HG02623 (cell line): ENCODE measurements around the gene CEP295NL.
A peak's percentile ranks its signal among the peaks of the same experiment; 100 is the strongest.
"Not testable (repeated sequence)": the region's sequence is repeated elsewhere in the genome, so short reads cannot be mapped to it uniquely, and the experiment has no call there.

ENCODE experiments used
- ATAC-seq: cut with Tn5 transposase; IDR thresholded peaks from one replicate; pipeline ENCODE4 v1.9.1; 2021; ENCODE audit warnings: moderate library complexity; ENCODE audit not compliant: unreplicated experiment

CEP295NL gene

DNA sequence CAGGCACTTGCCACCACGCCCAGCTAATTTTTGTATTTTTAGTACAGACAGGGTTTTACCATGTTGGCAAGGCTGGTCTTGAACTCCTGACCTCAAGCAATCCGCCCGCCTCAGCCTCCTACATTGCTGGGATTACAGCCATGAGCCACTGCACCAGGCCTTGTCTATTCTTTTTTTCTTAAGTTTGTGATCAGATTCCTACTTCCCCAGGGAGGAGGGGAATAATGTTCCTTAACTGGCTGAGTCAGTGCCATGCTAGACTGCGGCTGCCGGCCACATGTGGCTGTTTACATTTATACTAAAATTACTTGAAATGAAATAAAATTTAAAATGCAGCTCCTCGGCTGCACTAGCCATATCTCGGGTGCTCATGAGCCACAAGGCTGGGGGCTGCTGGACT, 34.6 kb downstream of the CEP295NL start:
- no peak for ATAC-seq

DNA sequence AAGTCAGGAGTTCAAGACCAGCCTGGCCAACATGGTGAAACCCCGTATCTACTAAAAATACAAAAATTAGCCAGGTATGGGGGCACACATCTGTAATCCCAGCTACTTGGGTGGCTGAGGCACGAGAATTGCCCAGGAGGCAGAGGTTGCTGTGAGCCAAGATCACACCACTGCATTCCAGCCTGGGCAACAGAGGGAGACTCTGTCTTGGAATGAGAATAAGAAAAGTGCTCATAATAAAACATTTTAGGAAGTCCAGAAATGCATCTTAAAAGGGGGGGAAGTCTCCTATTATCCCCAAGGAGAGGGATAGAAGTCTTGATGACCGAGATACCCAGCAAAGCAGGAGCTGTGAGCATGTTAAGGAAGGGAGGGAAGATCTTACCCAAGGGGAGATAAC, 36.0 kb downstream of the CEP295NL start:
- not testable (repeated sequence) for ATAC-seq

DNA sequence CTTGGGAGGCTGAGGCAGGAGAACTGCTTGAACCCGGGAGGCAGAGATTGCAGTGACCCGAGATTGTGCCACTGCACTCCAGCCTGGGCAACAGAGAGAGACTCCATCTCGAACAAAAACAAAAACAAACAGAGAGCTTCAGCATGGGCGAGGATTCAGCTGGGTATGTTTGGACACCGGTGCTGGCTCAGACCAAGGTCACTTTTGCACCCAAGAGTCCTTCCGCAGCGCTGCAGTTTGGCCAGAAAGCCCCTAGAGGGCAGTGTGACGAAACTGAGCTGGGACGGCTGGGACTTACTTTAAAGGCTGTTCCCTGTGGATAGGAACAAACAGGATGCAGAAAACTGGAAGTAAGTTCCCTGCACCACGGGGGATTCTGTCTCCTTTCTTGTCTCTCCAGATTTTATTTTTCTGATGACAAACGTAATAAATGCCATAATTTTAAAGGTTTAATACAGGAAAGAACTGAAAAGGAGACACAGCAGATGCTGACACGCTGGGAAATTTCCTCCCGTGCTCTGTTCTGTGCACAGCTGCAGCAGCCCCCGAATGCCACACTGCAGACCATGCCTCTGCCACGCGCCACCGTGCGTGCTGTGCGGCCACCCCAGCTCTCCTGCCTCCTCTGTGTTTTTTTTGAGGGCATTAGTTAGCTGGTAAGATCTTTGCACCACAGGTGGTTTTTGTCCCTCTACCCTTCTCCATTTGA, 37.2 kb downstream of the CEP295NL start:
- no peak for ATAC-seq

GRCh38 chr17:78864117-78864516, 38.9 kb downstream of the CEP295NL start:
- no peak for ATAC-seq

DNA sequence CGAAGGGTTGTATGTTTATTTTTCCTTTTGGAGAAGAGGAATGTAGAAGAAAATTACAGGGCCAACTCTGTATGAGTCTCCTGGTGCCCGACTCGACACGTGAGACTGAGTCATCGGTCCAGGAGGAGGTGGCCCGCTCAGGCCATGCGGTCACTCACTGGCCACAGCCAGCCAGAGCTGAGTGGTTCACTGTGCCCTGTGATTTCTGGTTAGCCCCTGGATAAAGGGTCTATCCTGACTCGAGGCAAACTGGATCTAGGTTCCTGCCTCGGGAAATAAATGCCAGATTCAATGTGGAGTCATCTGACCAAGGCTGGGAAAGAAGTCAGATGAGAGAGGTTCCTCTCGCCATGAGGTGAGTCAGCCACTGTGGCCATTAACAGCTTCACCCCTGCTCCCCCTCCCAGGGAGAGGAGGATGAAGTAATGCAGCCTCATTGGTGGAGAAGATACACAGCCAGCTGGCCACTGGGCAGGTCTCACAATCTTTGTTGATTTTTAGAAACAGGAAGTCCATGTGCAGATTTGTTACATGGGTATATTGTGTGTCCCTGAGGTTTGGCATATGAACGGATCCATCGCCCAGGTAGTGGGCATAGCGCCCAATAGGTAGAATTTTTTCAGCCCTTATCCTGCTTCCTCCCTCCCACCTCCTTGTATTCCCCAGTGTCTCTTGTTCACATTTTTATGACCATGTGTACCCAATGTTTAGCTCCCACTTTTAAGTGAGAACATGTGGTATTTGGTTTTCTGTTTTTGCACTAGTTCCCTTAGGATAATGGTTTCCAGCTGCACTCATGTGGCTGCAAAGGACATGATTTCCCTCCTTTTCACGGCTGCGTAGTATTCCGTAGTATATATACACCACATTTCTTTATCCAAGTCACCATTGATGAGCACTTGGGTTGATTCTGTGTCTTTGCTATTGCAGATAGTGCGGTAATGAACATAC, 40.7 kb downstream of the CEP295NL start:
- no peak for ATAC-seq

GRCh38 chr17:78861229-78861628, 41.8 kb downstream of the CEP295NL start:
- ATAC-seq: no peak

DNA sequence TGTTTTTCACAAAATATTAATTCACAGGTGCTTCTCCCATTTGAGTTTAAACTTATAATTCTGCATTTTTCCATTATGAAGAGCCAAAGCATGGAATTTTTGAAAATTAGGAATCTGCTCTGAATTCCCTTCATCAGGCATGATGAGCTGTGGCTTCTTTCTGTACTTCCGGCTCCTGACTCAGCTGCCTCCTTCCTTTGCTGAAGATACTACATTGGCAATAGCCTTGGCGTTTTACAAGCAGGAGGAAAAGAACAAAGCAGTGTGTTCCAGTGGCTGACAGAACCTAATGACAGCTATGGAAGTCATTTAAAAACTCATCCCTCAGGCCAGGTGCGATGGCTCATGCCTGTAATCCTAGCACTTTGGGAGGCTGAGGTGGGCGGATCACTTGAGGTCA, 44.0 kb downstream of the CEP295NL start:
- ATAC-seq: no peak

GRCh38 chr17:78857266-78857665, 45.7 kb downstream of the CEP295NL start:
- no peak for ATAC-seq

- ATAC-seq: no peak
Measured at GRCh38 chr17:78855561-78856165, 47.3 kb downstream of the CEP295NL start.

GRCh38 chr17:78854508-78854907, 48.5 kb downstream of the CEP295NL start:
- ATAC-seq: no peak

DNA sequence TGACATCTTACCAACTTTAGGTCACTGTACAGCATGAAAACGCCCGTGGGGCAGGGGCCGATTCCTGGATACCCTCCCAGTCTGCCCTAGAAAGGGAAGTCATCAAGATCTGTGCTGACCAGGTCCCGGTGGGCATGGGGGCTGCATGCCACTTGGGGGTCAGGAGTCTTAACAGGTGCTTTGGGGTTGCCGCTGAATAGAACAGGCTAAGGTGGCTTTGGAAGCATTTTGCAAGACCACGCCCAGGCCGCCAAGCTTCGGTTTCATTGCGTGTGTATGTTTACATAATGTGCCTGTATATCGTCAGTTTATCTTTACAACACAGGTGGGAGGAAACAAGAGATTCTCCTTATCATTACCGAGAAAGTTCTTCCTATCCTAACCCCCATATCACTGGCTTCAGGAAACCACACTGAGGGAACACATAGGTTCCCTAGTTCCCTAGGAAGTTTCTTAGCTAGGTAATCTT, 49.0 kb downstream of the CEP295NL start:
- ATAC-seq: no peak

DNA sequence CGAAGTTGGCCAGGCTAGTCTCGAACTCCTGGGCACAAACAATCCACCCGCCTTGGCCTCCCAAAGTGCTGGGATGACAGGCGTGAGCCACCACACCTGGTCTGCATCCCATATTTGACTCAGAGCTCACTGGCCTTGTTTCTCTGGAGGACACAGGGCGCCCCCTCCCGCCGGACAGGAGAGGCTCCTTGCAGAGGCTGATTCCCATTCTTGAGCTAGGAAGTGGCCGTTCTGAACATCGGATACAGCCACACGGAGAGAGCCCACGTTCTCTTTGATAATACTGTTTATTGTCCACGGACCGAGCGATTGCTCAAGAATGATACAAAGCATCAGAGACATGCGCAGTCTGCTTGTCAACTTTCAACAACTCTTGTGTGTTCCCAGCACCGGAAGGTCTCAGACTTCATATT, 50.3 kb downstream of the CEP295NL start:
- no peak for ATAC-seq

GRCh38 chr17:78849026-78849425, 54.0 kb downstream of the CEP295NL start:
- no peak for ATAC-seq

DNA sequence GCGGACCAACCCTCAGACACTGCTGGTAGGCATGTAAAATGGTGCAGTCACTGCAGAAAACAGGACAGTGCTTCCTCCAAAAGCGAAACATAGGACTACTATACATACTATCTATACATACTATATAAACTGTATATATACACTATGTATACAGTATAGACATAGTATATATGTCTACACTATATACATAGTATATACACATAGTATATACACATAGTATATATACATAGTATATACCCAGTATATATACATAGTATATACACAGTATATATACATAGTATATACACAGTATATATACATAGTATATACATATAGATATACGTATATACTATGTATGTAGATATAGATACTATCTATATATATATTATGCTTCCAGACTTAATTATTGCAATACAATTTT, 55.9 kb downstream of the CEP295NL start:
- ATAC-seq: no peak

DNA sequence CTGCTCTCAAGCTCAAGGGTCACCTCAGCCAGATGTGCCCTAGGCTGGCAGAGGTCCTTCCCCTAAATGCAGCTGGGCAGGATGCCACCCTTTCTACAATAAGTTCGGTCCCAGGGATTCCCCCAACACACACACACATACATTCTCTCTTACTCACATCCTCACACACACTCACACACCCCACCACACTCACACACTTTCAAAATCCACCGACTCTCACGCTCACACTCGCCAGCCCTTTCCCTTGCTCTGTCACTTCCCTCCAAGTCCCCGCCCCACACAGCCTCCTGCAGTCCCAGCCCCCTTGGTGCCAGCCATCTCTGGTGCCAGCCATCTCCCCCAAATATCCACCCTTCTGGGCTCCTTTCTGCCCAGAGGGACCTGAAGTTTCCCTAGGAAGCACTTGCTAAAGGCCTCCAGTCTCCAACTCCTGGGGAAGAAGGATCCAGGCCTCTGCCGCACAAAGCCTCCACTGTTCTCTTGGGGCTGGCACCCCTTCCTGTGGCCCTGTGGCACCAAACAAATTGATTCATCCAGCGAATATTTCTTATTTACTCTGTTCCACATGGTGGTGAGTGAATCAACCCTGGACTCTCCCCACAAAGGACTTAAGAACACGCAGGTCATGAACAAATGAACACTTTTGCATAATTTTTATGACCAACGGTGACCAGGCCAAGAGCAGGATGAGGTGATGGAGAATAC, 58.5 kb downstream of the CEP295NL start:
- no peak for ATAC-seq

GRCh38 chr17:78842881-78843565, 60.0 kb downstream of the CEP295NL start:
- ATAC-seq: no peak

- ATAC-seq: peak; percentile 83
Measured at GRCh38 chr17:78840780-78841611, 62.0 kb downstream of the CEP295NL start, which contains the start of gene USP36. Gene USP36, minus strand, starts transcription at chr17:78840814. Its CDS starts 4,451 bp downstream, at chr17:78836363.
